Lung (tissue), 12 donors: ENCODE measurements around the gene IQCE. TPM values are rescaled to one million over a fixed set of nuclear protein-coding genes. Genes with fewer than 3 reads are reported as not detected.

Source experiments
- ATAC-seq: fragments of 200-7000 bp; cut with Tn5 transposase; one replicate; pipeline ENCODE4 v1.9.1; 2020; ENCODE audit warnings: moderate number of reproducible peaks; ENCODE audit not compliant: insufficient read depth, low FRiP score
- DNase-seq, 3 donors: peaks; one replicate each; pipeline ENCODE4 v3.0.0-alpha.2; 2013 to 2017
- H3K27ac ChIP-seq, 2 donors: one replicate each; pipeline ENCODE4 v1.5.1; 2013; ENCODE audit warnings: mild to moderate bottlenecking in 2 of 2, moderate library complexity in 2 of 2, control low read depth in 1 of 2, inconsistent platforms in 1 of 2, low read depth in 1 of 2, low read length in 1 of 2
- H3K27me3 ChIP-seq, 3 donors: one replicate each; pipeline ENCODE4 v1.5.1; 2013; ENCODE audit warnings: low read length in 2 of 3; ENCODE audit not compliant: control insufficient read depth in 3 of 3, insufficient read depth in 3 of 3
- H3K36me3 ChIP-seq, 4 donors: one replicate each; pipeline ENCODE4 v1.5.1; 2013; ENCODE audit warnings: low read length in 4 of 4, mild to moderate bottlenecking in 1 of 4, moderate library complexity in 1 of 4; ENCODE audit not compliant: control insufficient read depth in 4 of 4, insufficient read depth in 4 of 4
- H3K4me1 ChIP-seq, 5 donors: one replicate each; pipeline ENCODE4 v1.5.1; 2013; ENCODE audit warnings: low read length in 5 of 5, mild to moderate bottlenecking in 2 of 5, moderate library complexity in 1 of 5; ENCODE audit not compliant: control insufficient read depth in 5 of 5, insufficient read depth in 5 of 5
- H3K4me3 ChIP-seq: one replicate; pipeline ENCODE4 v1.5.1; 2013; ENCODE audit warnings: mild to moderate bottlenecking, control low read depth, moderate library complexity
- H3K9ac ChIP-seq, 2 donors: one replicate each; pipeline ENCODE4 v1.5.1; 2013; ENCODE audit warnings: low read length in 2 of 2, control low read depth in 1 of 2; ENCODE audit not compliant: insufficient read depth in 1 of 2
- H3K9me3 ChIP-seq, 4 donors: one replicate each; pipeline ENCODE4 v1.5.1; 2013; ENCODE audit warnings: low read length in 3 of 4, mild to moderate bottlenecking in 1 of 4, moderate library complexity in 1 of 4; ENCODE audit not compliant: control insufficient read depth in 4 of 4, insufficient read depth in 3 of 4
- WGBS, 2 donors: extraction: QIAGEN DNeasy Blood & Tissue Kit; methylation state at CpG; one replicate each; pipeline ENCODE4 v1.1.7; 2013; 5-methylcytosine and 5-hydroxymethylcytosine counted together
- polyA plus RNA-seq, 2 donors: library from polyadenylated mRNA; stranded (reverse); fragments of 200-250 nt; gene quantifications; one replicate each; pipeline ENCODE4 v1.2.1, GENCODE V29; 2013
- total RNA-seq, 2 donors: library from RNA; depleted of rRNA in 1 of 2; stranded (reverse); fragments of >200 nt in 1 of 2; gene quantifications; one replicate each; pipeline ENCODE4 v1.2.1, GENCODE V29; 2014 to 2021
- TF ChIP-seq, protein P1 (sequence below): IDR thresholded peaks from 2 replicates; pipeline ENCODE4 v1.5.1; 2012; ENCODE audit warnings: mild to moderate bottlenecking; ENCODE audit errors: control extremely low read depth, extremely low read depth
- donor health status: control.
- donor health status: control.
- donor health status: Bipolar disorder and iron deficiency.
- donor health status: healthy.
- donor health status: DM: yes; HTN: yes; CAD: no.

The IQCE gene
- total and polyA plus RNA-seq, 4 donors = 8.1 to 29.0 (median 16.0) TPM

DNA sequence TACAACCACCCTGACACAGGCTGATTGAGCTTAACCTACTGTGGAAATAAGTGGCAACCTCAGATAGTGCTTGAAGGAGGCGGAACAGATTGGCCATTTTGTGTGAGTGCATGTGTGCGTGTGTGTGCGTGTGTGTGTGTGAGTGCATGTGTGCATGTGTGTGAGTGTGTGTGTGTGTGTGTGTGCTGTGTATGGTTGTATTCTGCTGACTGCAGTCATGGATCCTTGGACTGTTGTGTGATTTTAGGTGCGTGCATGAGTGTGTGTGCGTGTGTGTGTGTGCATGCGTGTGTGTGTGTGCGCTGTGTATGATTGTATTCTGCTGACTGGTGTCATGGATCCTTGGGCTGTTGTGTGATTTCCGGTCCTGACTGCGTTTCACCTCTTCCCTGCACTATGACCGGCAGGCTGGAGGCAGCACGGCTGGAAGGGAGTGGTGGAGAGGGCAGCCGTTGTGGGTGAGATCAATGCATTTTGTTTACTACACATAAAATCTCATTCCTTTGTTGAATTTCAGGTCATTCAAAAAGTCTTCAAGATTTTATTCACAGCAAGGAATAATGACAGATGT is 6.3 kb downstream of the IQCE start:
- no peak overlapping the region for H3K4me3 ChIP-seq
- ATAC-seq (no peak), DNase-seq (peak; percentile 25 to 65 (median 40))
- peaks cover 0 to 22% (median 7%) of the 10 kb centered on the region in 5 donors for H3K4me1 ChIP-seq
- WGBS, 2 donors = 85% methylated on average over 12 of the region's 12 CpGs
- peaks cover 0 to 2% (median 0%) of the 10 kb centered on the region in 4 donors for H3K9me3 ChIP-seq
- no peak overlapping the region for H3K9ac ChIP-seq
- peak overlapping the region in 1 of 2 donors; percentile 18 for H3K27ac ChIP-seq
- H3K36me3 ChIP-seq = peaks cover 0 to 2% (median under 1%) of the 10 kb centered on the region in 4 donors
- TF ChIP-seq, protein P1, sequence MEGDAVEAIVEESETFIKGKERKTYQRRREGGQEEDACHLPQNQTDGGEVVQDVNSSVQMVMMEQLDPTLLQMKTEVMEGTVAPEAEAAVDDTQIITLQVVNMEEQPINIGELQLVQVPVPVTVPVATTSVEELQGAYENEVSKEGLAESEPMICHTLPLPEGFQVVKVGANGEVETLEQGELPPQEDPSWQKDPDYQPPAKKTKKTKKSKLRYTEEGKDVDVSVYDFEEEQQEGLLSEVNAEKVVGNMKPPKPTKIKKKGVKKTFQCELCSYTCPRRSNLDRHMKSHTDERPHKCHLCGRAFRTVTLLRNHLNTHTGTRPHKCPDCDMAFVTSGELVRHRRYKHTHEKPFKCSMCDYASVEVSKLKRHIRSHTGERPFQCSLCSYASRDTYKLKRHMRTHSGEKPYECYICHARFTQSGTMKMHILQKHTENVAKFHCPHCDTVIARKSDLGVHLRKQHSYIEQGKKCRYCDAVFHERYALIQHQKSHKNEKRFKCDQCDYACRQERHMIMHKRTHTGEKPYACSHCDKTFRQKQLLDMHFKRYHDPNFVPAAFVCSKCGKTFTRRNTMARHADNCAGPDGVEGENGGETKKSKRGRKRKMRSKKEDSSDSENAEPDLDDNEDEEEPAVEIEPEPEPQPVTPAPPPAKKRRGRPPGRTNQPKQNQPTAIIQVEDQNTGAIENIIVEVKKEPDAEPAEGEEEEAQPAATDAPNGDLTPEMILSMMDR = no peak
- no peaks in the 10 kb centered on the region for H3K27me3 ChIP-seq

DNA sequence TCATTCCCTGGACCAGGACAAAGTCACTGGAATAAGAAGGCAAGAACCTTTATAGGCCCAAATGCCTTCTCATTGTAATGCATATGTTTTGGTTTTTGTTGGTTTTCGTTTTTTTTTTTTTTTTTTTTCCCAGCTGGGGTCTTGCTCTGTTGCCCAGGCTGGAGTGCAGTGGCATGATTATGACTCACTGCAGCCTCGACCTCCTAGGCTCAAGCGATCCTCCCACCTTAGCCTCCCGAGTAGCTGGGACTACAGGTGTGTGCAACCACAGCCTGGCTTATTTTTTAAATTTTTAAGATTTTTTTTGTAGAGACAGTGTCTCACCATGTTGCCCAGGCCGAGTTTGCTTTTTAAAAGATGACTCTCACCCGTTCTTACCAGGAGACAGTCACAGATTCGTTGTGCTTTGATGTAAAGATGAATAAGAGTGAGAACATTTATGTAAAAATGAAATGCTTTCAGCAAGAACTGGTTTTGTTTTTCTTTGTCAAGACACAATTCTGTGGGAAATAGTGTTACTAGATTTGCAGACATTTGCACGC is 7.6 kb downstream of the IQCE start:
- Histone ChIP-seq H3K27ac (no peak overlapping the region), H3K4me3 (no peak overlapping the region), H3K9ac (no peak overlapping the region), H3K9me3 (peaks cover 0 to 2% (median 0%) of the 10 kb centered on the region in 4 donors), H3K36me3 (peaks cover 0 to 2% (median under 1%) of the 10 kb centered on the region in 4 donors), H3K27me3 (no peaks in the 10 kb centered on the region), H3K4me1 (peaks cover 0 to 20% (median 5%) of the 10 kb centered on the region in 5 donors)
- 83 to 92% methylated on average over 8 of the region's 8 CpGs for WGBS, 2 donors
- DNase-seq (no peak), ATAC-seq (no peak)
- TF ChIP-seq, protein P1 = no peak

- Histone ChIP-seq H3K27ac (no peak overlapping the region), H3K9me3 (peaks cover 0 to 2% (median 0%) of the 10 kb centered on the region in 4 donors), H3K27me3 (no peaks in the 10 kb centered on the region), H3K36me3 (peaks cover 0 to 3% (median 1%) of the 10 kb centered on the region in 4 donors), H3K9ac (no peak overlapping the region), H3K4me1 (peaks cover 0 to 20% (median 5%) of the 10 kb centered on the region in 5 donors), H3K4me3 (no peak overlapping the region)
- ATAC-seq (no peak), DNase-seq (peak in 2 of 3 donors; percentile 13 to 30)
- 76% methylated on average over 28 of the region's 28 CpGs for WGBS, 2 donors
- TF ChIP-seq, protein P1 = no peak
Measured at GRCh38 chr7:2566890-2567678, 8.3 kb downstream of the IQCE start.
